ENCODE data around the gene SAMD3. TPM values are rescaled to one million over a fixed set of nuclear protein-coding genes. Genes with fewer than 3 reads are reported as not detected.
"Not testable (repeated sequence)": the region's sequence is repeated elsewhere in the genome, so short reads cannot be mapped to it uniquely, and the experiment has no call there.

The SAMD3 gene
- total RNA-seq, 2 donors from 2014 or later: 14.5 to 30.0 TPM

DNA sequence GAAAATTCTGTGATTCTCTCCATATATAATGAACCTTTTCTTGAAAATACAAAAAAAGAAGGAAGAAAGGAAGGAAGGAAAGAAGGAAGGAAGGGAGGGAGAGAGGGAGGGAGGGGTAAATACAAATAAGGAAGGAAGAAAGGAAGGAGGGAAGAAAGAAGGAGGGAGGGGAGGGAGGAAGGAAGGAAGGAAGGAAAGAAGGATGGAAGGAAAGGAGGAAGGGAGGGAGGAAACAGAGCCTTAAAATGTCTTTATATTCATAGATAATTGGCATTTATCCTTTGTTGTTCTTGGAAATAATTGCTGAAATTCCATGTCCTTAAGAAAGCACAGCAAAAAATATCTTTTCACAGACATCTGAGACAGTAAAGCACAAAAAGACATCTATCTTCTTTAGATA lies 40.3 kb downstream of the SAMD3 start:
- Mint-ChIP-seq H3K27me3 (no peaks in the 10 kb centered on the region), H3K4me3 (no peak overlapping the region), H3K27ac (no peak overlapping the region), H3K36me3 (ENCODE audit: low read depth) (peaks cover 7% of the 10 kb centered on the region), H3K4me1 (peaks cover 14% of the 10 kb centered on the region)
- no peak for ATAC-seq
- H3K9me3 ChIP-seq (ENCODE audit: control insufficient read depth, low read length, poor library complexity, severe bottlenecking): no peaks in the 10 kb centered on the region
- DNase-seq: no peak

GRCh38 chr6:130178692-130179091 lies 44.1 kb downstream of the SAMD3 start:
- peaks cover 6% of the 10 kb centered on the region for H3K36me3 Mint-ChIP-seq (ENCODE audit: low read depth)
- H3K9me3 ChIP-seq (ENCODE audit: control insufficient read depth, low read length, poor library complexity, severe bottlenecking): no peaks in the 10 kb centered on the region
- DNase-seq (no peak), ATAC-seq (no peak)
- no peak overlapping the region for H3K4me3 Mint-ChIP-seq
- H3K27me3 Mint-ChIP-seq: no peaks in the 10 kb centered on the region
- H3K4me1 Mint-ChIP-seq: peaks cover 7% of the 10 kb centered on the region
- H3K27ac Mint-ChIP-seq: no peak overlapping the region

- no peak overlapping the region for H3K27ac Mint-ChIP-seq
- no peaks in the 10 kb centered on the region for H3K36me3 Mint-ChIP-seq (ENCODE audit: low read depth)
- no peak for DNase-seq
- H3K4me1 Mint-ChIP-seq: peaks cover 3% of the 10 kb centered on the region
- no peak overlapping the region for H3K4me3 Mint-ChIP-seq
- no peaks in the 10 kb centered on the region for H3K27me3 Mint-ChIP-seq
- no peak for ATAC-seq
- H3K9me3 ChIP-seq (ENCODE audit: control insufficient read depth, low read length, poor library complexity, severe bottlenecking): no peaks in the 10 kb centered on the region
Measured at GRCh38 chr6:130176378-130176777, 46.4 kb downstream of the SAMD3 start.

DNA sequence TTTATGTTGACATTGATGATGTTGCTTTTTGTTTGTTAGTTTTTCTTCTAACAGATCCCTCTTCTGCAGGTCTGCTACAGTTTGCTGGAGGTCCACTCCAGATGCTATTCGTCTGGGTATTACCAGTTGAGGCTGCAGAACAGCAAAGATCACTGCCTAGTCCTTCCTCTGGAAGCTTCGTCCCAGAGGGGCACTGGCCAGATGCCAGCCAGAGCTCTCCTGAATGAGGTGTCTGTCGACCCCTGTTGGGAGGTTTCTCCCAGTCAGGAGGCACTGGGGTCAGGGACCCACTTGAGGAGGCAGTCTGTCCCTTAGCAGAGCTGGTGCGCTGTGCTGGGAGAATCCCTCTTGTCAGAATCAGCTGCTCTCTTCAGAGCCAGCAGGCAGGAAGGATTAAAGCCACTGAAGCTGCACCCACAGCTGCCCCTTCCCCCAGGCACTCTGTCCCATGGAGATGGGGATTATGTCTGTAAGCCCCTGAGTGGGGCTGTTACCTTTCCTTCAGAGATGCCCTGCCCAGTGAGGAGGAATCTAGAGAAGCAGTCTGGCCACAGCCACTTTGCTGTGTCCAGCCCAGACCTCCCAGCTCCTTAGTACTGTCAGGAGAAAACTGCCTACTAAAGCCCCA lies 49.3 kb downstream of the SAMD3 start:
- not testable (repeated sequence) for H3K4me3 Mint-ChIP-seq; H3K27me3 Mint-ChIP-seq; DNase-seq; H3K36me3 Mint-ChIP-seq (ENCODE audit: low read depth); H3K9me3 ChIP-seq (ENCODE audit: control insufficient read depth, low read length, poor library complexity, severe bottlenecking); ATAC-seq; H3K4me1 Mint-ChIP-seq; H3K27ac Mint-ChIP-seq

DNA sequence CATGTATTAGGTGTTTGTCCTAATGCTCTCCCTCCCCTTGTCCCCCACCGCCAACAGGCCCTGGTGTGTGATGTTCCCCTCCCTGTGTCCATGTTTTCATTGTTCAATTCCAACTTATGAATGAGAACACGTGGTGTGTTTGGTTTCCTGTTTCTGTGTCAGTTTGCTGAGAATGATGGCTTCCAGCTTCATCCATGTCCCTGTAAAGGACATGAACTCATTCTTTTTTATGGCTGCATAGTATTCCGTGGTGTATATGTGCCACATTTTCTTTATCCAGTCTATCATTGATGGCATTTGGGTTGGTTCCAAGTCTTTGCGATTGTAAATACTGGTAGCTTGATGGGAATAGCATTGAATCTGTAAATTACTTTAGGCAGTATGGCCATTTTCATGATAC lies 52.6 kb downstream of the SAMD3 start:
- DNase-seq; H3K27ac Mint-ChIP-seq; H3K4me1 Mint-ChIP-seq; H3K36me3 Mint-ChIP-seq (ENCODE audit: low read depth); H3K9me3 ChIP-seq (ENCODE audit: control insufficient read depth, low read length, poor library complexity, severe bottlenecking); H3K27me3 Mint-ChIP-seq; H3K4me3 Mint-ChIP-seq; ATAC-seq: not testable (repeated sequence)

DNA sequence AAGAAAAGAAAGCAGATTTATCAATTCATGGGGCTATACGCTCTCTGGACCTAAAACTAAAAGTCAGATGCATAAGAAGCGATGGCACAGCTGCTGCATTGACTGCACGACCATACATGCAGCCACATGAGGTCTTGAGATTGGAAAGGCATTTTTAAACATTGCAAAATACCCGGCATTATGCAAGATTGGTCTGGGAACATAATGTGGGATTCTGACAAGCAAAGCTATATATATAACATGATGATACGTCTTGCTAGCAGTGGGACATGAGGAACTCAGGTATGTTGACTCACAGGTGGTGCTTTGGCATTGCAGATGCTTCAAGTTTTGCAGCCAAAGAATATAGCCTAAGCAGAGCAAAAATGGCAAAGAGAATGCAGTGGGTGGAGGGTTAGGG lies 55.1 kb downstream of the SAMD3 start:
- H3K4me1 Mint-ChIP-seq: peaks cover 2% of the 10 kb centered on the region
- no peak for DNase-seq
- H3K27ac Mint-ChIP-seq: no peak overlapping the region
- no peak overlapping the region for H3K4me3 Mint-ChIP-seq
- no peaks in the 10 kb centered on the region for H3K27me3 Mint-ChIP-seq
- no peaks in the 10 kb centered on the region for H3K9me3 ChIP-seq (ENCODE audit: control insufficient read depth, low read length, poor library complexity, severe bottlenecking)
- ATAC-seq: no peak
- no peaks in the 10 kb centered on the region for H3K36me3 Mint-ChIP-seq (ENCODE audit: low read depth)

GRCh38 chr6:130164251-130164650 lies 58.5 kb downstream of the SAMD3 start:
- no peak overlapping the region for H3K4me3 Mint-ChIP-seq
- peaks cover 3% of the 10 kb centered on the region for H3K36me3 Mint-ChIP-seq (ENCODE audit: low read depth)
- DNase-seq (no peak), ATAC-seq (no peak)
- H3K9me3 ChIP-seq (ENCODE audit: control insufficient read depth, low read length, poor library complexity, severe bottlenecking): no peaks in the 10 kb centered on the region
- H3K4me1 Mint-ChIP-seq: peaks cover 5% of the 10 kb centered on the region
- no peak overlapping the region for H3K27ac Mint-ChIP-seq
- no peaks in the 10 kb centered on the region for H3K27me3 Mint-ChIP-seq

- H3K4me1 Mint-ChIP-seq: peaks cover 5% of the 10 kb centered on the region
- peaks cover 3% of the 10 kb centered on the region for H3K36me3 Mint-ChIP-seq (ENCODE audit: low read depth)
- no peak overlapping the region for H3K4me3 Mint-ChIP-seq
- no peaks in the 10 kb centered on the region for H3K27me3 Mint-ChIP-seq
- ATAC-seq: no peak
- H3K27ac Mint-ChIP-seq: no peak overlapping the region
- no peaks in the 10 kb centered on the region for H3K9me3 ChIP-seq (ENCODE audit: control insufficient read depth, low read length, poor library complexity, severe bottlenecking)
- no peak for DNase-seq
Measured at GRCh38 chr6:130163266-130163665, 59.5 kb downstream of the SAMD3 start.

DNA sequence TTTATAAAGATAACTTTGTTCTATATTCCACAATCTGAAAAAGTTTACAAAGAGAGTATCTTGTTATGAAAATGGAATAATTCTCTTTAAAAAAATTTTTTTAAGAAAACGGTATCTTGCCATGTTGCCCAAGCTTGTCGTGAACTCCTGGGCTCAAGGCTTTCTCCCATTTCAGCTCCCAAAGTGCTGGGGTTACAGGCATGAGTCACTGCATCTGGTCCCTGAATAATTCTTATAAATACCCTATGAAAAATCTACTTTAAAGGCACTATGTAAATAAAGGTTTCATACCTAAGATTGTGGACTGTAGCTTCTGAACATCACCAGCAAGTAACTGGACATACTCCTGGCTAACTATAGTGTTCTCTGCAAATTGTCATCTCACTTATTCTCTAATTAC lies 60.3 kb downstream of the SAMD3 start:
- no peaks in the 10 kb centered on the region for H3K27me3 Mint-ChIP-seq
- H3K9me3 ChIP-seq (ENCODE audit: control insufficient read depth, low read length, poor library complexity, severe bottlenecking): no peaks in the 10 kb centered on the region
- peaks cover 5% of the 10 kb centered on the region for H3K4me1 Mint-ChIP-seq
- no peak overlapping the region for H3K4me3 Mint-ChIP-seq
- no peak for DNase-seq
- ATAC-seq: no peak
- H3K36me3 Mint-ChIP-seq (ENCODE audit: low read depth): peaks cover 3% of the 10 kb centered on the region
- no peak overlapping the region for H3K27ac Mint-ChIP-seq

DNA sequence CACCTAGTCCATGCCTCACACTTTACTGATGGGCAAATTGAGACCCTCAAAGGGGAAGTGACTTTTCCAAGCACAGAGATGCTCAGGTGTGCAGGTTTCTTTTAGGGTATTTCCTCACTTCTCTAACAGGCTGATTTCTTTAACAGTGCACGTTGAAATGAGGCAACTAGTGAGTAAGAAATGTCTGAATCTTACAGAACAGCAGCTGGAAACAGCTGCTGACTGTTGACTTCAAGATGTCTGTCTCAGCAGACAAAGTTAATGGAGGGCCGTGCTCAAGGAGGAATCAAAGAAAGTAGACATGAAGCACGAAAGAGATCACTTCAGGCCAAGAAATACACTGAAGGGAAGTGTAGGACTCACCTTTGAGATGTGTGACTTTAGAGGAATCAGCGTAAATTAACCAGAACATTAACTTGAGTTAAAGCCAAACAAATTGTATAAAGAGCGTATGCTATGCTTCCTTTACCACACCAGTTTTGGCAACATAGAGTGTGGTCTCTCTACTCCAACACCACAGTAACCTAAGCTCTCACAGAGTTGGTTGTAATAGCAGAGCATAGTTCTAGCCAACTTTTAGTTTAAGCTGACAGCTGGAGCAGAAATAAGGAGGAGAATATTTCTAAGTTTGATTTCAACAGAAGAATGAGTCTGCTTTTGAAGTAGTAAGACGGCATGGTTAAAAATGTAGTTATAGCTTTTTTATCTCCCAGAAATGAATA lies 60.9 kb downstream of the SAMD3 start:
- ATAC-seq (no peak), DNase-seq (no peak)
- Mint-ChIP-seq H3K4me1 (peaks cover 5% of the 10 kb centered on the region), H3K36me3 (ENCODE audit: low read depth) (peaks cover 3% of the 10 kb centered on the region), H3K27me3 (no peaks in the 10 kb centered on the region), H3K27ac (no peak overlapping the region), H3K4me3 (no peak overlapping the region)
- no peaks in the 10 kb centered on the region for H3K9me3 ChIP-seq (ENCODE audit: control insufficient read depth, low read length, poor library complexity, severe bottlenecking)

DNA sequence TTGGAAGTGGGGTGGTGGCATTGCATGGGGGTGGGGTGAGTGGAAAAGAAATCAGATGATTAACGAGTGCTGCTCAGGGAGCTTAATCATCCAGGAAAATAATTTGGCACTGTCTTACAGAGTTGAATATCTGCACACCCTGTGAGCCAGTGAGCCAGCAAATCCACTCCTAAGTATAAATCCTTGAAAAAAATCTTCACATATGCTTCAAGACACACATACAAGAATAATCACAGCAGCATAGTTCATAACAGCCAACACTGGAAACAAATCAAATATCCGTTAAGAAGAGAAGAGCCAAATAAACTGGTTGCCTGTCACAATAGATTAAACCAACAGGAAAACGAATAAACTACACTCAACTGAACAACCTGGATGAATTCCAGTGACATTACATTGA lies 62.8 kb downstream of the SAMD3 start:
- H3K27ac Mint-ChIP-seq: no peak overlapping the region
- H3K27me3 Mint-ChIP-seq: no peaks in the 10 kb centered on the region
- peaks cover 3% of the 10 kb centered on the region for H3K4me1 Mint-ChIP-seq
- peaks cover 3% of the 10 kb centered on the region for H3K36me3 Mint-ChIP-seq (ENCODE audit: low read depth)
- no peaks in the 10 kb centered on the region for H3K9me3 ChIP-seq (ENCODE audit: control insufficient read depth, low read length, poor library complexity, severe bottlenecking)
- DNase-seq (no peak), ATAC-seq (no peak)
- no peak overlapping the region for H3K4me3 Mint-ChIP-seq

DNA sequence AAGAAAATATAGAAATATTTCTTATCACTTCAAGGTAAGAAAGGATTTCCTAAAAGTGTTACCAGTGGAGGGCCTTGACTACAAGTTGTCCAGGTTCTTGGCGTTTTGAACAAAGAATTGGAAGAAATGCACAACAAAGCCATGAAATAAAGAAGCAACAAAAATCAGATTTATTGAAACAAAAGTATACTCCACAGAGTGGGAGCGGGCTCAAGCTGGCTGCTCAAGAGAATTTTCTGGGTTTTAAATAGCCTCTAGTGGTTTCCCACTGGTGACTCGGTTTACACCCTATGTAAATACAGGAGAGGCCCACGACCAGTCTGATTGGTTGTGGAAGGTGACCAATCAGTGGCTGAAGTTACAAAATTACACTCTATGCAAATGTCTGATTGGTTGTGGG lies 64.2 kb downstream of the SAMD3 start:
- Mint-ChIP-seq H3K27ac (no peak overlapping the region), H3K4me3 (no peak overlapping the region), H3K36me3 (ENCODE audit: low read depth) (peaks cover 3% of the 10 kb centered on the region), H3K27me3 (no peaks in the 10 kb centered on the region), H3K4me1 (peaks cover 3% of the 10 kb centered on the region)
- DNase-seq: no peak
- no peaks in the 10 kb centered on the region for H3K9me3 ChIP-seq (ENCODE audit: control insufficient read depth, low read length, poor library complexity, severe bottlenecking)
- no peak for ATAC-seq

- Mint-ChIP-seq H3K27me3 (no peaks in the 10 kb centered on the region), H3K4me3 (no peak overlapping the region), H3K4me1 (peaks cover 3% of the 10 kb centered on the region), H3K27ac (no peak overlapping the region), H3K36me3 (ENCODE audit: low read depth) (peaks cover 3% of the 10 kb centered on the region)
- ATAC-seq (no peak), DNase-seq (no peak)
- no peaks in the 10 kb centered on the region for H3K9me3 ChIP-seq (ENCODE audit: control insufficient read depth, low read length, poor library complexity, severe bottlenecking)
Measured at GRCh38 chr6:130158056-130158455, 64.7 kb downstream of the SAMD3 start.

DNA sequence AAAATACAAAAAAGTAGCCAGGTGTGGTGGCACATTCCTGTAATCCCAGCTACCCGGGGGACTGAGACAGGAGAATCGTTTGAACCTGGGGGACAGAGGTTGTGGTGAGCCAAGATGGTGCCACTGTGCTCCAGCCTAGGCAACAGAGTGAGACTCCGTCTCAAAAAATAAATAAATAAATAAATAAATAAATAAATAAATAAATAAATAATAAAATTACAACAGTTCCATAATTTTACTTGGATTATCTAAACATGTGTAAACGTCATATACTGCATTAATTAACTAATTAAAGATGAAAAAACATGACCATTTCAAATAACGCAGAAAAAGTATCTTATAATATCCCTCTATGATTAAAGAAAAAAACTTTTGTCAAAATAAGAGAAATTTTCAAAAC lies 65.8 kb downstream of the SAMD3 start:
- Mint-ChIP-seq H3K4me1 (peaks cover 3% of the 10 kb centered on the region), H3K36me3 (ENCODE audit: low read depth) (peaks cover 3% of the 10 kb centered on the region), H3K27ac (no peak overlapping the region), H3K4me3 (no peak overlapping the region), H3K27me3 (no peaks in the 10 kb centered on the region)
- DNase-seq (no peak), ATAC-seq (no peak)
- H3K9me3 ChIP-seq (ENCODE audit: control insufficient read depth, low read length, poor library complexity, severe bottlenecking): no peaks in the 10 kb centered on the region
